SU-DHL-6 (cell line): ENCODE data around the gene ZNF605.

Experiments
- CTCF ChIP-seq: fragments of 200-600 bp; sonication (generic); IDR thresholded peaks from one replicate; pipeline ENCODE4 v1.5.1; 2017; ENCODE audit warnings: antibody characterized with exemption, mild to moderate bottlenecking, low read length, moderate library complexity; ENCODE audit not compliant: insufficient read depth, poor library complexity, severe bottlenecking
- EZH2phosphoT487 ChIP-seq: fragments of 200-600 bp; sonication (generic), shearing (Covaris generic); conservative IDR thresholded peaks from 2 replicates; pipeline ENCODE4 v1.6.1; 2018; ENCODE audit warnings: mild to moderate bottlenecking, antibody characterized with exemption, low read length, moderate library complexity, mixed read lengths

GRCh38 chr12:132967736-132968135 is 11.6 kb upstream of the ZNF605 start:
- TF ChIP-seq CTCF (no peak), EZH2phosphoT487 (no peak)
